Hepatocyte (in vitro differentiated cells): Measurements from ENCODE around the gene PHF19.

Experiments used
- EZH2 ChIP-seq: fragments of 200-600 bp; sonication (generic); IDR thresholded peaks from 2 replicates; pipeline ENCODE4 v1.6.1; 2016; ENCODE audit warnings: antibody characterized with exemption, mild to moderate bottlenecking, borderline replicate concordance
- EZH2phosphoT487 ChIP-seq: fragments of 200-600 bp; sonication (generic); IDR thresholded peaks from one replicate; pipeline ENCODE4 v1.6.1; 2018; ENCODE audit warnings: antibody characterized with exemption, mild to moderate bottlenecking, low read depth, moderate library complexity; ENCODE audit not compliant: unreplicated experiment, severe bottlenecking
- TF ChIP-seq, protein P1 (sequence below): fragments of 200-600 bp; sonication (generic); IDR thresholded peaks from 2 replicates; pipeline ENCODE4 v1.5.1; 2016; ENCODE audit warnings: antibody characterized with exemption, mild to moderate bottlenecking; ENCODE audit not compliant: poor library complexity

DNA sequence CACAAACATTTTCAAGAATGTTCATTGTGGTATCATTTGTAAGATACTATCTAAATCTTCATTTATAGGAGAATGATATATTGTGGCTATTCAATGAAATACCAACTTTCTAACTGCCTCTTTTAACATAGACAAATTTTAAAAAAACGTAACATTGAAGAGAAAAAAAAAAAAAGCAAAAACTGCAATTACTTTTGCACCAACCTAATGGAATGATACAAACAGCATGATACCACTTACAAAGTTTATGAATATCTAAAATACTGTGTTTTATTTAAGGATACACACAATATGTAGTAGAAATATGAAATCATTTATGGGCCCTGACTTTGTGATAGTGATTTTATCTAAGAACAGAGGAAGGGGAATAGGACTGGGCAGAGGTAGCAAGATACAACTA, 58.4 kb downstream of the PHF19 start:
- TF ChIP-seq, protein P1, sequence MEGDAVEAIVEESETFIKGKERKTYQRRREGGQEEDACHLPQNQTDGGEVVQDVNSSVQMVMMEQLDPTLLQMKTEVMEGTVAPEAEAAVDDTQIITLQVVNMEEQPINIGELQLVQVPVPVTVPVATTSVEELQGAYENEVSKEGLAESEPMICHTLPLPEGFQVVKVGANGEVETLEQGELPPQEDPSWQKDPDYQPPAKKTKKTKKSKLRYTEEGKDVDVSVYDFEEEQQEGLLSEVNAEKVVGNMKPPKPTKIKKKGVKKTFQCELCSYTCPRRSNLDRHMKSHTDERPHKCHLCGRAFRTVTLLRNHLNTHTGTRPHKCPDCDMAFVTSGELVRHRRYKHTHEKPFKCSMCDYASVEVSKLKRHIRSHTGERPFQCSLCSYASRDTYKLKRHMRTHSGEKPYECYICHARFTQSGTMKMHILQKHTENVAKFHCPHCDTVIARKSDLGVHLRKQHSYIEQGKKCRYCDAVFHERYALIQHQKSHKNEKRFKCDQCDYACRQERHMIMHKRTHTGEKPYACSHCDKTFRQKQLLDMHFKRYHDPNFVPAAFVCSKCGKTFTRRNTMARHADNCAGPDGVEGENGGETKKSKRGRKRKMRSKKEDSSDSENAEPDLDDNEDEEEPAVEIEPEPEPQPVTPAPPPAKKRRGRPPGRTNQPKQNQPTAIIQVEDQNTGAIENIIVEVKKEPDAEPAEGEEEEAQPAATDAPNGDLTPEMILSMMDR: no peak
- no peak for TF ChIP-seq EZH2
- TF ChIP-seq EZH2phosphoT487: no peak
